Esophagus muscularis mucosa (tissue), 4 donors: Measurements from ENCODE around the gene FAM222A. TPM values are rescaled to one million over a fixed set of nuclear protein-coding genes. Genes with fewer than 3 reads are reported as not detected.

Source experiments
- DNase-seq: peaks from one replicate; pipeline ENCODE4 v3.0.0-alpha.2; 2017; ENCODE audit errors: extremely low spot score
- H3K27ac ChIP-seq, 4 donors: fragments of 200-600 bp; sonication (generic); replicated peaks in 1 of 4; 1 replicate in 3 of 4; 2 replicates in 1 of 4; pipeline ENCODE4 v1.5.1; 2016 to 2019; ENCODE audit warnings: mild to moderate bottlenecking in 1 of 4
- H3K27me3 ChIP-seq, 4 donors: fragments of 200-600 bp; sonication (generic); one replicate each; pipeline versions ENCODE4 v1.5.1 to v1.6.0; 2016 to 2019
- H3K36me3 ChIP-seq, 4 donors: fragments of 200-600 bp; sonication (generic); one replicate each; pipeline ENCODE4 v1.5.1; 2016 to 2019
- H3K4me1 ChIP-seq, 4 donors: fragments of 200-600 bp; sonication (generic); one replicate each; pipeline ENCODE4 v1.5.1; 2016 to 2019
- H3K4me3 ChIP-seq, 4 donors: fragments of 200-600 bp; sonication (generic); 1 replicate in 2 of 4; 2 replicates in 2 of 4; pipeline ENCODE4 v1.5.1; 2016 to 2019; ENCODE audit warnings: mild to moderate bottlenecking in 4 of 4, moderate library complexity in 1 of 4
- H3K9me3 ChIP-seq, 4 donors: fragments of 200-600 bp; sonication (generic); 1 replicate in 3 of 4; 2 replicates in 1 of 4; pipeline ENCODE4 v1.5.1; 2016 to 2019
- EP300 ChIP-seq: sonication (generic); formaldehyde crosslinking; IDR thresholded peaks from one replicate; pipeline ENCODE4 v1.6.1; 2017; ENCODE audit warnings: antibody characterized with exemption
- POLR2A ChIP-seq: fragments of 450-650 bp; IDR thresholded peaks from one replicate; pipeline ENCODE4 v1.6.1; 2017; ENCODE audit warnings: antibody characterized with exemption, moderate library complexity, mild to moderate bottlenecking, low read depth
- POLR2AphosphoS5 ChIP-seq, 2 donors: sonication (generic); formaldehyde crosslinking; IDR thresholded peaks; one replicate each; pipeline ENCODE4 v1.6.1; 2017; ENCODE audit warnings: antibody characterized with exemption in 2 of 2
- WGBS: methylation state at CpG from one replicate; pipeline ENCODE4 v1.1.5; 2018; 5-methylcytosine and 5-hydroxymethylcytosine counted together
- intact Hi-C: fragments of 100-400 bp; cut with DNase I; formaldehyde crosslinking; loops from one replicate; pipeline ENCODE4 v1.15.1; 2023
- total RNA-seq, 4 donors: library from RNA; depleted of rRNA; stranded (reverse); fragments of >200 nt; gene quantifications; one replicate each; pipeline versions ENCODE4 v1.1.0 to v1.2.1, GENCODE V29; 2016
- TF ChIP-seq, protein P1 (sequence below), 3 experiments: fragments of 200-600 bp in 2 of 3; fragments of 450-650 bp in 1 of 3; sonication (generic) in 2 of 3; IDR thresholded peaks; one replicate each; pipeline ENCODE4 v1.5.1; 2017 to 2019; ENCODE audit warnings: antibody characterized with exemption in 3 of 3, mild to moderate bottlenecking in 2 of 3, moderate library complexity in 1 of 3

FAM222A gene
- total RNA-seq, 4 donors from 2014 or later = 0.42 to 3.8 (median 3.2) TPM

DNA sequence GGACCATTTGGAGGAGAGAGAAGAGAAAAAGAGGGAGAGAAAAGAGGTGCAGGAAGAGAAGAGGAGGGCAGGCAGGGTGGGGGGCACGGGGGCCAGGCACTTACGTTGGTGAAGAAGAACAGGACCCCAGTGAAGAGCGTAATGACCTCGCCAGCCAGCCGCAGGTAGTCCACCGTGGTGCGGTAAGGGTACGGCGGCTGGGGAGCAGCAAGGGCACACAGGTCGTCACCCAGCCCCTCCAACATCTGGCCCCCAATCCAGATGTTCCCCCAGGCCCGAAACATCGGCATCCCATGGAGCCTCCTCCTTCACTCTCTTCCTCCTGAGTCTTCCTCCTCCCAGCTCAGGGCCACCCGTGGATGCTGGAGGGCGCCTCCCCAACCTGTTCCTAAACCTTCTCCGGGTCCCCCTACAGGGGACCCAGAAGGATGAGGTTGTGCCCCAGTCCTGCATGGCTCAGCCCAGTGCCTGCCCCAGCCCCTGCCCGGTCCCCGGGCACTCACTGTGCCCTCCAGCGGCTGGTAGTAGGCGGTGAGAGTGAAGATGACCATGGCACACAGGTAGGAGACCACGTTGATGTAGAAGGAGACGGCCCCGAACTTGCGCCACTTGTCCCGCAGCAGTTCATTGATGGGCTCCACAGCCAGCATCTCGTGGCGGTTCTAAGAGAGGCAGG, 80.3 kb downstream of the FAM222A start:
- intact Hi-C loops = no loop called here
- Histone ChIP-seq H3K9me3 (no peaks in the 10 kb centered on the region), H3K27me3 (peaks cover 0 to 34% (median 0%) of the 10 kb centered on the region in 4 donors), H3K27ac (no peak overlapping the region), H3K36me3 (no peaks in the 10 kb centered on the region), H3K4me3 (no peak overlapping the region), H3K4me1 (no peaks in the 10 kb centered on the region)
- DNase-seq = no peak
- WGBS = 88% methylated on average over 25 of the region's 26 CpGs
- TF ChIP-seq POLR2A = no peak

- Histone ChIP-seq H3K4me3 (no peak overlapping the region), H3K4me1 (no peaks in the 10 kb centered on the region), H3K9me3 (no peaks in the 10 kb centered on the region), H3K36me3 (no peaks in the 10 kb centered on the region), H3K27ac (no peak overlapping the region), H3K27me3 (peaks cover 0 to 34% (median 0%) of the 10 kb centered on the region in 4 donors)
- intact Hi-C loops = no loop called here
- 93% methylated on average over 2 of the region's 2 CpGs for WGBS
- TF ChIP-seq POLR2A (no peak), EP300 (no peak), POLR2AphosphoS5 (IDR thresholded peaks at IDR 0.05) (no peak)
- TF ChIP-seq, protein P1, sequence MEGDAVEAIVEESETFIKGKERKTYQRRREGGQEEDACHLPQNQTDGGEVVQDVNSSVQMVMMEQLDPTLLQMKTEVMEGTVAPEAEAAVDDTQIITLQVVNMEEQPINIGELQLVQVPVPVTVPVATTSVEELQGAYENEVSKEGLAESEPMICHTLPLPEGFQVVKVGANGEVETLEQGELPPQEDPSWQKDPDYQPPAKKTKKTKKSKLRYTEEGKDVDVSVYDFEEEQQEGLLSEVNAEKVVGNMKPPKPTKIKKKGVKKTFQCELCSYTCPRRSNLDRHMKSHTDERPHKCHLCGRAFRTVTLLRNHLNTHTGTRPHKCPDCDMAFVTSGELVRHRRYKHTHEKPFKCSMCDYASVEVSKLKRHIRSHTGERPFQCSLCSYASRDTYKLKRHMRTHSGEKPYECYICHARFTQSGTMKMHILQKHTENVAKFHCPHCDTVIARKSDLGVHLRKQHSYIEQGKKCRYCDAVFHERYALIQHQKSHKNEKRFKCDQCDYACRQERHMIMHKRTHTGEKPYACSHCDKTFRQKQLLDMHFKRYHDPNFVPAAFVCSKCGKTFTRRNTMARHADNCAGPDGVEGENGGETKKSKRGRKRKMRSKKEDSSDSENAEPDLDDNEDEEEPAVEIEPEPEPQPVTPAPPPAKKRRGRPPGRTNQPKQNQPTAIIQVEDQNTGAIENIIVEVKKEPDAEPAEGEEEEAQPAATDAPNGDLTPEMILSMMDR (IDR thresholded peaks at IDR 0.05) = no peak
- no peak for DNase-seq
Measured at GRCh38 chr12:109795023-109795422, 81.4 kb downstream of the FAM222A start.

DNA sequence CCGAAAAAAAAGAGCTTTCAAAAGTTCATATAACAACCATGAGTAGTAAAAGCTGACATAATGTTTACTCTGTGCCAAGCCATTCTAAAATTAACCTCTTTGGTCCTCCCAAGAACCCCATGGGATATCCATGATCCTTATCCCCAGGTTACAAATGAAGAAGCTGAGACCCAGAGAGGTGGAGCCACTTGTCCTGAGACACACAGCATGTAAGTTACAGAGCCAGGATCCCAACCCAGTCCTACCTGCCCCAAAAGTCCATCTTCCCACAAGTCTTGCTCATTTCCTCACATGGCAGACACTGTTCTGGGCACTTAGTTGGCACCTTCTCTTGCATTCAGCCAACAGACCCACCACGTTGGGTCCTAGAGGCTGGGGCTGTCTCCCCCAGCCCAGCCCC, 82.4 kb downstream of the FAM222A start:
- intact Hi-C loops = no loop called here
- no peaks in the 10 kb centered on the region for H3K36me3 ChIP-seq
- TF ChIP-seq, protein P1 (IDR thresholded peaks at IDR 0.05) = no peak
- TF ChIP-seq EP300 = no peak
- TF ChIP-seq POLR2A = no peak
- no peak for TF ChIP-seq POLR2AphosphoS5 (IDR thresholded peaks at IDR 0.05)
- WGBS = 49% methylated on average over 2 of the region's 2 CpGs
- no peaks in the 10 kb centered on the region for H3K4me1 ChIP-seq
- DNase-seq = no peak
- no peaks in the 10 kb centered on the region for H3K9me3 ChIP-seq
- H3K27me3 ChIP-seq = peaks cover 0 to 28% (median 0%) of the 10 kb centered on the region in 4 donors
- H3K27ac ChIP-seq = no peak overlapping the region
- no peak overlapping the region for H3K4me3 ChIP-seq

DNA sequence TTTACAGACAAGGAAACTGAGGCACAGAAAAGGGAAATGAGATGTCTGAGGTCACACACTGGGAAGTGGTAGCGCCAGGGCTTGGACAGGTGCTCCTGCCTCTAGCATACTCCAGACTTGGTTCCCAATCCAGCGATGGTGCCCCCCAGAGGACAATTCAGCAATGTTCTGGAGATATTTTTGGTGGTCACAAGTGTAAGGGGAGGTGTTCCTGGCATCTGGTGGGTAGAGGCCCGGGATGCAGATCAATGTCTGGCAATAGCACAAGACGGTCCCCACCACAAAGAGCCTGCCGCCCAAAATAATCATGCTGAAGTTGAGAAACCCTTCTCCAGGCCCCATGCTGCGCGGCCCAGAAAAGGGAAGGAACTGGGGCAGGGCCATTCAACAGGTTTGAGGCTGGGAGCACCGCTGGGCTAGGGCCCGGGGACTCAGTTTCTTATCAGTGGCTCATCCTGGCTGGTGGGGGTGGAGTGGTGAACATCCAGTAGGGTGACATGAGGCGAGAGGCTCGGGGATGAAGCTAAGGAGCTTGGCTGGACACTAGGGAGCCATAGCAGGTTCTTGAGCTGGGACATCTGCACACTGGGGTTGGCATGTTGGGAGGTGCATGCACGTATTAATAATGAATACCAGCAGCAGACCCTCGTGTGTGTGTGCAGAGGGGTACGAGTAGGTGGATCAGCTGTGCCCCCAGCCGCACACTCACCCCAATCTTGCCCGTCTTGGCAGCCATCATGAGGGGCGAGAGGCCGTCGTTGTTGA, 84.5 kb downstream of the FAM222A start:
- WGBS = 80% methylated on average over 17 of the region's 19 CpGs
- intact Hi-C loops = no loop called here
- Histone ChIP-seq H3K36me3 (no peaks in the 10 kb centered on the region), H3K9me3 (no peaks in the 10 kb centered on the region), H3K4me1 (no peaks in the 10 kb centered on the region), H3K4me3 (no peak overlapping the region), H3K27ac (no peak overlapping the region), H3K27me3 (peaks cover 0 to 12% (median 0%) of the 10 kb centered on the region in 4 donors)
- TF ChIP-seq, protein P1 (IDR thresholded peaks at IDR 0.05) = no peak
- no peak for TF ChIP-seq POLR2AphosphoS5 (IDR thresholded peaks at IDR 0.05)
- TF ChIP-seq EP300 = no peak
- TF ChIP-seq POLR2A = no peak
- DNase-seq = no peak

DNA sequence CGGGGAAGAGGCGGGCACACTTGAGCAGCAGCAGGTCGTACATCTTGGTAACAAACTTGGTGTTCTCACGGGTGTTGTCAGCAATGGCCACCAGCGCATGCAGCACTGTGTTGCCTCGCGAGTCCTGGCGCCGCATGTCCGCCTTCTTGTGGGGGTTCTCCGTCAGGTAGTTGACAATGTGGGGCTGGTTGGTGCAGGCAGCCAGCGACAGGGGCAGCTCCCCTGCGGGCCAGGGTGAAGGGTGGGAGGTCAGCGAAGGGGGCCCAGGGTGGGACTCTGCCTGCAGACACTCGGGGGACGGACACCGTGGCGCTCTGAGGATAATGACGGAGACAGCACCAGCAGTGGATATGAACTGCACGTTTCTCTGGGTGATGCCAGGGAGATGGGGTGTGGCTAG, 85.1 kb downstream of the FAM222A start:
- H3K4me1 ChIP-seq = no peaks in the 10 kb centered on the region
- TF ChIP-seq EP300 (no peak), POLR2AphosphoS5 (IDR thresholded peaks at IDR 0.05) (no peak), POLR2A (no peak)
- TF ChIP-seq, protein P1 (IDR thresholded peaks at IDR 0.05) = no peak
- no peaks in the 10 kb centered on the region for H3K9me3 ChIP-seq
- intact Hi-C loops = no loop called here
- 79% methylated on average over 17 of the region's 20 CpGs for WGBS
- H3K27ac ChIP-seq = no peak overlapping the region
- no peaks in the 10 kb centered on the region for H3K36me3 ChIP-seq
- no peak overlapping the region for H3K4me3 ChIP-seq
- DNase-seq = no peak
- H3K27me3 ChIP-seq = peaks cover 0 to 8% (median 0%) of the 10 kb centered on the region in 4 donors
